Ectodermal cell (in vitro differentiated cells): Measurements from ENCODE around the gene MLLT3.

ENCODE experiments used
- H3K27ac ChIP-seq: 2 replicates; pipeline ENCODE4 v1.7.0; 2013; ENCODE audit warnings: mild to moderate bottlenecking, low read depth, low read length; ENCODE audit not compliant: insufficient read depth, poor library complexity, severe bottlenecking
- H3K27me3 ChIP-seq: 2 replicates; pipeline ENCODE4 v1.7.0; 2013; ENCODE audit warnings: mild to moderate bottlenecking, low read length; ENCODE audit not compliant: insufficient read depth, control insufficient read depth, poor library complexity, severe bottlenecking
- H3K36me3 ChIP-seq: one replicate; pipeline ENCODE4 v1.7.0; 2013; ENCODE audit warnings: low read length; ENCODE audit not compliant: control insufficient read depth, insufficient read depth
- H3K4me1 ChIP-seq: one replicate; pipeline ENCODE4 v1.7.0; 2013; ENCODE audit warnings: low read length; ENCODE audit not compliant: control insufficient read depth, insufficient read depth
- H3K4me3 ChIP-seq: 2 replicates; pipeline ENCODE4 v1.7.0; 2013; ENCODE audit warnings: low read depth, low read length, control low read depth; ENCODE audit not compliant: insufficient read depth
- H3K9me3 ChIP-seq: 2 replicates; pipeline ENCODE4 v1.7.0; 2013; ENCODE audit warnings: mild to moderate bottlenecking, low read length, moderate library complexity; ENCODE audit not compliant: control insufficient read depth
- WGBS, 2 experiments: methylation state at CpG; one replicate each; pipeline ENCODE4 v1.1.7; 2013; ENCODE audit warnings: missing lambda C conversion rate in 2 of 2; 5-methylcytosine and 5-hydroxymethylcytosine counted together

Gene MLLT3

GRCh38 chr9:20559231-20559890 is 62.9 kb downstream of the MLLT3 start:
- Histone ChIP-seq H3K27ac (no peak overlapping the region), H3K36me3 (no peaks in the 10 kb centered on the region), H3K9me3 (no peaks in the 10 kb centered on the region), H3K27me3 (no peaks in the 10 kb centered on the region), H3K4me3 (no peak overlapping the region), H3K4me1 (peaks cover 8% of the 10 kb centered on the region)
- 100% methylated on average over 1 of the region's 1 CpG; no CpG with 5 or more reads in 1 of the 2 experiments for WGBS, 2 experiments

- Histone ChIP-seq H3K36me3 (no peaks in the 10 kb centered on the region), H3K27me3 (no peaks in the 10 kb centered on the region), H3K4me1 (peaks cover 8% of the 10 kb centered on the region), H3K9me3 (no peaks in the 10 kb centered on the region), H3K27ac (no peak overlapping the region), H3K4me3 (no peak overlapping the region)
- WGBS, 2 experiments: 29 to 44% methylated on average over 2 of the region's 2 CpGs
Observed at GRCh38 chr9:20558566-20559016, 63.7 kb downstream of the MLLT3 start.

GRCh38 chr9:20557890-20558565 is 64.3 kb downstream of the MLLT3 start:
- Histone ChIP-seq H3K4me3 (no peak overlapping the region), H3K36me3 (no peaks in the 10 kb centered on the region), H3K4me1 (peaks cover 8% of the 10 kb centered on the region), H3K27ac (no peak overlapping the region), H3K27me3 (no peaks in the 10 kb centered on the region), H3K9me3 (no peaks in the 10 kb centered on the region)
- WGBS, 2 experiments: 67% methylated on average over 5 of the region's 5 CpGs

GRCh38 chr9:20557285-20557684 is 65.0 kb downstream of the MLLT3 start:
- Histone ChIP-seq H3K27me3 (no peaks in the 10 kb centered on the region), H3K4me3 (no peak overlapping the region), H3K9me3 (no peaks in the 10 kb centered on the region), H3K27ac (no peak overlapping the region), H3K4me1 (peaks cover 8% of the 10 kb centered on the region), H3K36me3 (no peaks in the 10 kb centered on the region)
- 90 to 91% methylated on average over 1 of the region's 1 CpG for WGBS, 2 experiments

- no peak overlapping the region for H3K4me3 ChIP-seq
- WGBS, 2 experiments: 84 to 97% methylated on average over 1 of the region's 1 CpG
- H3K9me3 ChIP-seq: no peaks in the 10 kb centered on the region
- no peaks in the 10 kb centered on the region for H3K36me3 ChIP-seq
- H3K27ac ChIP-seq: no peak overlapping the region
- peaks cover 8% of the 10 kb centered on the region for H3K4me1 ChIP-seq
- H3K27me3 ChIP-seq: no peaks in the 10 kb centered on the region
Observed at GRCh38 chr9:20553558-20554149, 68.6 kb downstream of the MLLT3 start.

GRCh38 chr9:20552874-20553557 is 69.3 kb downstream of the MLLT3 start:
- Histone ChIP-seq H3K36me3 (no peaks in the 10 kb centered on the region), H3K27me3 (no peaks in the 10 kb centered on the region), H3K4me3 (no peak overlapping the region), H3K27ac (no peak overlapping the region), H3K9me3 (no peaks in the 10 kb centered on the region), H3K4me1 (peaks cover 3% of the 10 kb centered on the region)
- 85 to 87% methylated on average over 3 of the region's 3 CpGs for WGBS, 2 experiments

- Histone ChIP-seq H3K9me3 (no peaks in the 10 kb centered on the region), H3K4me3 (no peak overlapping the region), H3K27ac (no peak overlapping the region), H3K27me3 (no peaks in the 10 kb centered on the region), H3K4me1 (no peaks in the 10 kb centered on the region), H3K36me3 (no peaks in the 10 kb centered on the region)
- 68 to 74% methylated on average over 4 to 5 of the region's 5 CpGs for WGBS, 2 experiments
Observed at GRCh38 chr9:20551835-20552234, 70.5 kb downstream of the MLLT3 start.

GRCh38 chr9:20551236-20551635 is 71.1 kb downstream of the MLLT3 start:
- H3K36me3 ChIP-seq: no peaks in the 10 kb centered on the region
- no peak overlapping the region for H3K4me3 ChIP-seq
- no peaks in the 10 kb centered on the region for H3K4me1 ChIP-seq
- H3K9me3 ChIP-seq: no peaks in the 10 kb centered on the region
- no peak overlapping the region for H3K27ac ChIP-seq
- H3K27me3 ChIP-seq: no peaks in the 10 kb centered on the region

GRCh38 chr9:20550326-20550725 is 72.0 kb downstream of the MLLT3 start:
- no peaks in the 10 kb centered on the region for H3K9me3 ChIP-seq
- H3K36me3 ChIP-seq: no peaks in the 10 kb centered on the region
- no peak overlapping the region for H3K27ac ChIP-seq
- H3K27me3 ChIP-seq: no peaks in the 10 kb centered on the region
- no peak overlapping the region for H3K4me3 ChIP-seq
- 88 to 96% methylated on average over 3 to 4 of the region's 4 CpGs for WGBS, 2 experiments
- H3K4me1 ChIP-seq: no peaks in the 10 kb centered on the region

- no peak overlapping the region for H3K27ac ChIP-seq
- 83 to 95% methylated on average over 2 to 3 of the region's 3 CpGs for WGBS, 2 experiments
- no peaks in the 10 kb centered on the region for H3K4me1 ChIP-seq
- no peaks in the 10 kb centered on the region for H3K27me3 ChIP-seq
- H3K36me3 ChIP-seq: no peaks in the 10 kb centered on the region
- no peak overlapping the region for H3K4me3 ChIP-seq
- H3K9me3 ChIP-seq: no peaks in the 10 kb centered on the region
Observed at GRCh38 chr9:20549053-20549452, 73.2 kb downstream of the MLLT3 start.
